ENCODE data around the gene TIFAB. TPM values are rescaled to one million over a fixed set of nuclear protein-coding genes. Genes with fewer than 3 reads are reported as not detected.

The TIFAB gene
- polyA plus RNA-seq, 1 of the 3 experiments (the other 2 are of a cell fraction): not detected

- Histone ChIP-seq H3K4me3 (ENCODE audit: low read depth in 2 of 2, low read length in 1 of 2) (no peak overlapping the region), H3K27me3 (ENCODE audit: insufficient read depth) (no peaks in the 10 kb centered on the region; the same call in 1 of the 2 replicates), H4K20me1 (ENCODE audit: insufficient read depth) (no peaks in the 10 kb centered on the region), H3K36me3 (replicated peaks in 1 of 2; ENCODE audit: control insufficient read depth in 1 of 2, insufficient read depth in 2 of 2, low read length in 1 of 2) (no peaks in the 10 kb centered on the region), H3K4me1 (ENCODE audit: control insufficient read depth in 1 of 2, insufficient read depth in 2 of 2, low read depth in 1 of 2, low read length in 1 of 2) (peaks cover 0 to 7% of the 10 kb centered on the region in 2 experiments; a peak in 1 of 4 replicates), H2AFZ (ENCODE audit: low read depth) (no peak overlapping the region), H3K9me3 (no peaks in the 10 kb centered on the region), H3K9ac (no peak overlapping the region), H3K4me2 (no peak overlapping the region), H3K79me2 (ENCODE audit: insufficient read depth) (no peaks in the 10 kb centered on the region), H3K27ac (ENCODE audit: low read depth in 2 of 2, low read length in 1 of 2) (no peak overlapping the region), H3F3A (replicated peaks; ENCODE audit: insufficient read depth) (no peaks in the 10 kb centered on the region), H3K9me2 (no peaks in the 10 kb centered on the region)
- DNase-seq: no peak
- TF ChIP-seq RCOR1 (IDR thresholded peaks at IDR 0.05; ENCODE audit: low read length): no peak
- TF ChIP-seq YY1 (IDR thresholded peaks at IDR 0.05; ENCODE audit: low read depth): no peak
- TF ChIP-seq FOXJ3 (CRISPR knock-in tag; IDR thresholded peaks at IDR 0.05): no peak
- TF ChIP-seq JUND (IDR thresholded peaks at IDR 0.05): no peak
- no peak for TF ChIP-seq EZH2phosphoT487 (IDR thresholded peaks at IDR 0.05; ENCODE audit: borderline replicate concordance, low read depth)
- TF ChIP-seq REST (IDR thresholded peaks at IDR 0.05; ENCODE audit: low read depth, low read length): no peak
- TF ChIP-seq EP300 (IDR thresholded peaks at IDR 0.05; ENCODE audit: borderline replicate concordance in 1 of 2, low read depth in 1 of 2, low read length in 1 of 2): no peak
- no peak for TF ChIP-seq GABPA (IDR thresholded peaks at IDR 0.05; ENCODE audit: low read depth)
- no peak for TF ChIP-seq RXRA (IDR thresholded peaks at IDR 0.05; ENCODE audit: borderline replicate concordance, low read depth)
- TF ChIP-seq CTCF (IDR thresholded peaks at IDR 0.05): no peak
- TF ChIP-seq MEF2A (IDR thresholded peaks at IDR 0.05; ENCODE audit: borderline replicate concordance, low read depth): no peak
- TF ChIP-seq ELF1 (IDR thresholded peaks at IDR 0.05): no peak
- no peak for TF ChIP-seq TAF1 (IDR thresholded peaks at IDR 0.05; ENCODE audit: borderline replicate concordance, low read depth, low read length)
- TF ChIP-seq RAD21 (IDR thresholded peaks at IDR 0.05; ENCODE audit: low read length): no peak
- 63% methylated on average over 1 of the region's 1 CpG for WGBS (ENCODE audit: low lambda C conversion rate)
- ChIA-PET CTCF (interaction anchor here (1.2 to 3.1 kb wide), 7 partner anchors 8 to 74 kb away, joined by 3 to 21 read pairs (median 6); no protein-coding TSS in a partner anchor), POLR2A (no interaction called here)
Measured at GRCh38 chr5:135487037-135487395, 34.9 kb upstream of the TIFAB start.
